T1000 (cell line): Measurements from ENCODE around the gene PIK3R5.

Source experiments
- DNase-seq: peaks from one replicate; lab custom pipeline; 2025; ENCODE audit warnings: mixed read lengths; lab: John Stamatoyannopoulos, UW

Gene PIK3R5

DNA sequence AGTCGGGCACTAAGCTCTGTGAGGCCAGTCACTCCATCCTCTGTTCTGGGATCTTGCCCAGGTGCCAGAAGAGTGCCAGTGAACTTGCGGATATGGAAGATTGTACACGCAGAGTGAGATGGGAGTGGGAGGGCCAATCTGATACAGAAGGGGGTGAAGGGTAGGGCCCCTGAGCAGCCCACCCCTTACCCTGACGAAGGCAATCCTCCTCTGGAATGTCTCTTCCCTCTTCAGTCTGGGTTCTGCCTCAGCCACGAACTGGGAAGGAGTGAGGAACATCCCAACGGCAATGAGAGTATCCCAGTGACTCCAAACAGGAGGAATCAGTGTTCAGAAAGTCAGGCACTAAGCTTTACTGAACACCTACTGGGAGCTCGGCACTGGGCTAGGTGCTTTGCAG lies 86.1 kb downstream of the PIK3R5 start:
- DNase-seq: no peak

DNA sequence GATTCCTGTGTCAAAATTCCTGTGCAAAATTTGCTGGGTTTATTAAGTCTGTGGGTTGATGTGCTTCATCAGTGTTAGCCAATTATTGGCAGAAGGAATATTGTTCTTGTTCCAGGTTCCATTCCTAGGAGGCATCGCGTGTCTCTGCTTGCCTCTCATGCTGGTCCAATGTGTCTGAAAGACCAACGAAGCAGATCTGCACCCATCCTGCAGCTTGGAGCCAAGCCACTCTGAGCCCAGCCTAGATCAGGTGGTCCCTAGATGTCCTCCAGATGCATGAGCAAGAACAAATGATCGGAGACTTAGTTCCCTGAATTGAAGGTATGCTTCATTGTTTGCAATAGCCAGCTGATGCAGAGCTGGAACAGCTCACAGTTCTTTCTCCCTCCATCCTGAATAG lies 87.5 kb downstream of the PIK3R5 start:
- no peak for DNase-seq

GRCh38 chr17:8875957-8876356 lies 89.5 kb downstream of the PIK3R5 start:
- no peak for DNase-seq

DNA sequence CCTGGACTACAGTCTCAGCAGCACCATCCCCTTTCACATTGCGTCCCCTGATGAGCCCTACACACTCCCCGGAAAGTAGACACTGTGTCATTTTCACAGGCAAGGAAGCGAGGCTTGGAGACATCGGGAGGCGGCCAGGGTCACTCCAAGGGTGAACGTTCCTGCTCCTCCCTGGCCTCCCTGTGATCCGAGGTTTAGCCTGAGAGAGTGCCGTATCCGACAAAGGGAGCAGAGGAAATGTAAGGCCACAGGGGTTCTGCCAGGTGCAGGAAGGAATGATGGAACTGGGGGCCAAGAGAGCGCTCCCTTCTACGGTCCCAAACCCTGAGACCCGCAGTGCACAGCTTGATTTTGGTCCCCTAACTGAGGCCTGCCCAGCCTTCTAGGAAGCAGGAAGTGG lies 90.1 kb downstream of the PIK3R5 start:
- no peak for DNase-seq

DNA sequence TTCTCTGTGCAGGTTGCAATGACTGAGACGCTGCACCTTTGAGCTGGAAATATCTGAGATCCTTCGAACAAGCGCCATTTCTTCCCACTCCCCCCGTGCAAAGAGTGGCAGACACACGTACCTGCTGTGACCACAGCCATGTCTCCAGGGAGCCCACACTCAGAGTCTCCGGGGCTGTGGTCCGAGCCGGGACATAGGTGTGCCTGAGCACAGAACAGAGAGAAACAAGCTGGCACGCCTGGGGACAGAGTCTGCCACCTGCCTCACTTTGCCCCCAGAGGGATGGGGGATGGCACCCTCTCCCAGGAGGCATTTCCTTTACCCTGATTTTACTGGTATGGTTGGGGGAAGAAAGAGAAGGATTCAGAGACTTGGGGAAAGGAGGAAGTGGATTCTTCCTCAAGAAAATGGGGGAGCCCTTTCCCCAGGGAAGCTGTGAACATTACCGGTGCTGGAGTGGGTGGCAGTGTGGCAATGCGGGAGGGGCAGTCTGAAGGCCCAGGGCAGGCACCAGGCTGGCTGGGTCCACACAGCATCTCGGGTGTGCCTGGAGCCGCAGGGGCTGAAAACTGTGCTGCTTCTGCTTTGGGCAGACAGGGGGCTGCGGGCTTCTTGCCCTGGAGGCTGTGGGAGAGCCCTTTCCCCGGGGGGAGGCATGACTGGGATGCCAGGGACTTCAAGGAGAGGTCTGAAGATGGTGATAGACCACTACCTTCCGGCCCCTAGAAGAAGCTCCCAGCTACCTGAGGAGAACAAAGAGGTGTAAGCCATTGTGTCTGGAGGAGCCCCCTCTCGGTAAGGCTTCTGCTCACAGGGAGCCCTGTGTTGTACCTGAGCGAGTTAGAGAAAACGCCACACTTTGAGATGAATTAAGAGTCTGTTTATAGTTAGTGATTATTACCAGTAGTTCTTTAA lies 91.4 kb downstream of the PIK3R5 start:
- DNase-seq: no peak

DNA sequence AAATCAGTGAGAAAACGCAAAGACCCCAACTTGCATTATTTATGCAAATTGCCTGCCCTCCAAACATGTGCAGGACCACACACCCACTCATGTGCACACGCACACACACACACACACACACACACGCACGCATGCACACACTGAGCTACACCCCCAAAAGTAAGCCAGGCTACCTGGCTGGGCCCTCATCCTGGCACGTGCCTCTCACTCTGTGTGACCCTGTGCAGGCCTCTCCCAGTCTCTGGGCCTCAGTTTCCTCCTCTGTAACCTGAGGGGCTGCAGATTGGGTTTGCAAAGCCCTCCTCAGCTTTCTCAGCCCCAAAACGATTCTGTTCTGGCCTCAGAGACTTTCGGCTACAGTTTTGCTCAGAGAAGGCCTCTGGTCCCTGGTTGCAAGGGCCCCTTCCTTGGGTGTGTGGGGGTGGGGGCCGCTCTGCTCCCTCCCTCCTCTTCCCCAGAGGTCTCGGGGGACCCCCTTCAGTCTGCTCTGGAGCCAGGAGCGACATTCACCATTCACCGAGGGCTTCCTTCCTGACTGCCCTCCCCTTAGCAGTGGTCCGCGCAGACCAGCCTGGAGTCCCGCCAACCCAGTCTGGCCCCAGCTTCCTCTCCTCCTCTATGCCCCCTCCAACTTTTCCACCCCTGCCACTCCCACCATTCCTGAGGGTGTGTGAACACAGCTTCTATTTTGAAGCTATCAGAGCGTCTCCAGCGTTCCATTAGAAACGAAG lies 92.6 kb downstream of the PIK3R5 start:
- no peak for DNase-seq

- DNase-seq: no peak
These were observed 93.3 kb downstream of the PIK3R5 start for GRCh38 chr17:8872036-8872704.

- no peak for DNase-seq
These were observed 94.4 kb downstream of the PIK3R5 start for GRCh38 chr17:8871081-8871581.

GRCh38 chr17:8870406-8871040 lies 95.0 kb downstream of the PIK3R5 start:
- DNase-seq: no peak

- DNase-seq: no peak
These were observed 96.2 kb downstream of the PIK3R5 start for GRCh38 chr17:8869114-8869815.

DNA sequence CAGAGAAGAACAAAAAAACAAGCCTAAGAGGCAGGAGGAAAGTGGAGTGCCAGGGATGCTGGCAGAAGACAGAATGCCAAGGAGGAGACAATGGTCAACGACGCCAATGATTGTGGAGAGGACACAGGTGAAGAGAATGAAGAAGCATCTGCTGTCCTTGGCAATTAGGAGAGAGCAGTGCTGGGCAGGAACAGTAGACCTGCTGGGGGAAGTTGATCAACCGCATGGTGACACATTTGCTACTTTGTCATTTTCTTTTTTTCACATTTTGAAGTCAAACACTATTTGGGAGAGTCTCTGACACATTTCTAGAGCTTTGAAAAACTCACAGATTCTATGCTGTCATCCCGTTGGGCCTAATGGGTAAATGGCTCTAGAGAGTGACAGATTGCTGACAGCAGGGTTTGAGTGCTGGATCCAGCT lies 97.0 kb downstream of the PIK3R5 start:
- DNase-seq: no peak

DNA sequence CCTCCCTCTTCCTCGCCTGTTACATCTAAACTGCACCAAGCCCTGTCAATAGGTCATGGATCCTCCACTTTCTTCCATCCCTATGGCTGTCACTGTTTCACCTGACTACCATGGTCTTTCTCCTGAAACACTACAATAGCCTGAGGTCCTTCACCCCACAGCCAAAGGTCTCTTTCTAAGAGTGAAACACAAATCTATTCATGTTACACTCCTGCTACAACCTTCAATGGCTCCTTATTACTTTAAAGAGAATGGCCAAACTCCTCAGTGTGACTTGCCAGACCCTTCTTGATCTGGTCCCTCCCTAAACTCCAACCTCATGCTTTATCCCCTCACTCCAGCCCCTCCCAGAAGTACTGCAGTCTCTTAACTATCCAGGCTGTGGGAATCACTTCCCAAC lies 97.4 kb downstream of the PIK3R5 start:
- no peak for DNase-seq

GRCh38 chr17:8867361-8867981 lies 98.0 kb downstream of the PIK3R5 start, which contains the start of gene PIK3R6:
Gene PIK3R6 (minus strand): TSS chr17:8867674. CDS start chr17:8849794, 17,880 bp downstream.
- DNase-seq: no peak

GRCh38 chr17:8865811-8866210 lies 99.7 kb downstream of the PIK3R5 start:
- DNase-seq: no peak

DNA sequence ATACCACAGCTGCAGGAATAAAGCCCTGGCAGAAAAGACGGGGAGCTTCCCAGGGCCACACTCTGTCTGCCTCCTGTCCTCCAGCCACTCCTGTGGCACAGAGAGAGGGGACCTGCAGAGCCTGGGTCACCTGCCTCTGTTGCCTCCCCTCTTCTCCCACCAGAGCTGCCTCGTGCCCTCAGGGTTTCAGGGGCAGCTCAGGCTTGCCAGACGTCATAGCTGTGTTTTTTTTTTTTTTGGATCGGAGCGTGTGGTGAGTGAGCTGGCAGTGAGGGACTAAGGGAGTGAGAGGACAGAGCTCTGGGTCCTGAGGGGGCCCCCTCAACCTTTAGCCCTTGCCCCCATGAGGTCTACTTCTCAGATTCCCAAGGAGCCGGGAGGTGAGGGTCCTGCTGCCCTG lies 100.1 kb downstream of the PIK3R5 start:
- DNase-seq: no peak

DNA sequence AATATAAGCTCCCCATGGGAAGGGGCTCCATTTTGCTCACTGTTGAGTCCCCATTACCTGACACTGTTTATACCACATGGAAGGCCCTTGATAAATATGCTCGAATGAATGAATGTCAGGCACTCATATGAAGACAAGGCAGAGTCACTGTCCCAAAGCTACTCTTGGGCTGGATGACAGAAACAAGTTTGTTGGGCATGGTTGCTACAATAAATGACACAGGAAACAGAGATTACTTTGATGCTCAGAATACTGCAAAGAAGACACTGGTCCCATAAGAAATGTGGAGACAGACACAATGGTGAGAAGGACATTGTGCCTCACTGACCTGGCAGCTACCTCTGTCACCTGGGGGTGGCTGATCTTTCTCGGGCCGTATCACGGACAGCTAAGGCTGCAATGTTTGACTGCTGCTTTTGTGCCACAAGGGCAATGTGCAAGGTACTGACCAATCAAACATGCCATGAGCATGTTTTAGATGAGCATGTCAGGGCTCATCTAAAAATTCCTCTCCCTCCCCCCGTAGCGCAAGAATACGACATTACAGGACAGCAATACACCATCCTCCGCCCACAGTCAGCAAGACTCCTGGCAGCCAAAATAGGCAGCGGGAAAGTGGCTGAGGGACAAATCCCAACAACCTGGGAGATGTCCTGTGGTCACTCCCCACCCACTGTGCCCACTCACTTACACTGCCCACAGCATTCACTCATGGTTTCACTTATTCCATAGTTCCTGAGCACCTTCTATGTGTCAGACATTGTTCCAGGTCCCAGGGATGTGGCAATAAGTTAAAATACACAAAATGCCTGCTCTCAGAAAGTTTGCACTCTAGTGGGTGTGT lies 103.1 kb downstream of the PIK3R5 start:
- DNase-seq: no peak

DNA sequence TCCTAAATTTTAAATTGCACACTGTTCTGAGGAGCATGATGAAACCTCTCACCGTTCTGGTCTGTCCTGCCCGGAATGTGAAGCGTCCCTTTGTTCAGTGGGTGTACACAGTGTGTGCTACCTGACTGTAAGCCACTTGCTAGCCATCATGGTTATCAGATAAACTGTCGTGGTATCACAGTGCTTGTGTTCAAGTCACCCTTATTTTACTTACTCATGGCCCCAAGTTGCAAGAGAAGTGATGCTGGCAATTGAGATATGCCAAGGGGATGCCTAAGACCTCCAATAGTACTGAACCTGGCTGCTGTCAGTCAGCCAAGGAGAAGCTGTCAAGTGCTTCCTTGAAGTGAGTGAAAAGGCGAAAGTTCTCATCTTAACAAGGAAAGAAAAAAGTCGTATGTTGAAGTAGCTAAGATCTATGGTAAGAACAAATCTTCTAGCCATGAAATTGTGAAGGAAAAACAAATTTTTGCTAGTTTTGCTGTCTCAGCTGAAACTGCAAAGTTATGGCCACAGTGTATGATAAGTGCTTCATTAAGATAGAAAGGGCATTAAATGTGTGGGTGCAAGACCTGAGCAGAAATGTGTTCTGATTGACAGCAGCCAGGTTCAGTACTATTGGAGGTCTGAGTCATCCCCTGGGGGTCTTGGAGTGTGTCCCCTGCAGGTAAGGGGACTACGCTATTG lies 103.9 kb downstream of the PIK3R5 start:
- DNase-seq: no peak

DNA sequence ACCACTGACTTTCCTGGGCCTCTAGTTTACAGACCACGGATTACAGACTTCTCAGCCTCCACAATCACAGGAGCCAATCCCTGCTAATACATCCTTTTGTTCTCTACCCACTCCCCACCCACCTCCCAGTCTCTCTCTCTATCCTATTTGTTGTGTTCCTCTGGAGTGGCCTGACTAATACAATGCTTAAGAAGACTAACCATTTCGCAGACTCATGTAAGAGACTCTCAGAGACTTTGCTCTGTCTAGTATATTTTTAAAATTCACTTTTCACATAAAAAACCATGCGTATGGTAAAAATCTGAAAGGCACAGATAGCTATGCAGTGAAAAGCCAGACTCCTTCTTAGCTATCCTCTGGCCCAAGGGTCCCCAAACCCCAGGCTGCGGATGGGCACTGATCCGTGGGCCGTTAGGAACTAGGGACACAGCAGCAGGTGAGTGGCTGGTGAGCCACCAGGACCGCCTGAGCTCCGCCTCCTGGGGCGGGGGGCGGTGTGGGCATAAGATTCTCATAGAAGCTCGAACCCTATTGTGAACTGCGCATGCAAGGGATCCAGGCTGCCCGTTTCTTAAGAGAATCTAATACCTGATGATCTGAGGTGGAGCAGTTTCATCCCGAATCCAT lies 105.6 kb downstream of the PIK3R5 start:
- DNase-seq: no peak
